ENCODE results near the gene PRR20D. TPM values are rescaled to one million over a fixed set of nuclear protein-coding genes. Genes with fewer than 3 reads are reported as not detected.

Gene PRR20D
- total and polyA plus RNA-seq, 10 of the 15 experiments (the other 5 are each of a cell fraction or from before 2014, with no cell fraction given), result not detected

DNA sequence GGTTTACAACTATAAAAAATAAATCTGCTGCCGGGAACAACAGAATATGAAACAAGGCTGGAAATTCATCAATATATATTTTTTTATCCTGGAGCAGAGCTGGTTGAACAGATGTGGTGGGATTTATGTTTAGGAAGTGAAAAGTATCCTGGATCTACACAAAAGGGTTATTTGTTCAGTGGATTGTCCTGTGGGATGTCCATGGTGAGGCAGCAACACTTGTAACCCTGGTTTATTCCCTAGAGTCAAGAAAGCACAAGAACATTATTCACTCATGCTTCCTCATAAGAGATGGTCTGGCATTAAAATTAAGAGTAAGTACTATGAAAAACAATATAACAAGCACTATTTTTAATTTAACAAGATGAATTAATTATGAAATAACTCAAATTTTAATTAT, 52.6 kb downstream of the PRR20D start:
- WGBS (ENCODE audit: insufficient coverage, insufficient replicate concordance, low lambda C conversion rate, missing lambda C conversion rate), result 52% methylated on average over 1 of the region's 1 CpG
- H3K4me3 ChIP-seq, result no peak overlapping the region
- in situ Hi-C loops (cut with MboI) (loop anchor here (25.0 kb wide), 1 partner anchor 101 kb away; no protein-coding TSS in a partner anchor), intact Hi-C loops (cut with micrococcal nuclease; ENCODE audit: unreplicated experiment) (no loop called here)
- no peak overlapping the region for H2AFZ ChIP-seq (ENCODE audit: control insufficient read depth, low read depth, low read length)
- H3K9me3 ChIP-seq (replicated peaks; ENCODE audit: control insufficient read depth, insufficient read depth, low read length), result no peaks in the 10 kb centered on the region; the same call in 2 of the 3 replicates
- no peaks in the 10 kb centered on the region for H3K27me3 ChIP-seq (replicated peaks in 1 of 2; ENCODE audit: control insufficient read depth in 2 of 2, insufficient read depth in 2 of 2, low read length in 1 of 2)
- ChIA-PET POLR2A (no interaction called here), CTCF (no interaction called here), SMC1A (ENCODE audit: uncharacterized antibody, unreplicated experiment) (no interaction called here), RAD21 (ENCODE audit: unreplicated experiment) (no interaction called here)
- no peak overlapping the region for H3K4me2 ChIP-seq (ENCODE audit: control insufficient read depth, insufficient read depth)
- ATAC-seq, result no peak
- H3K4me1 ChIP-seq (ENCODE audit: control insufficient read depth, insufficient read depth, low read length), result no peaks in the 10 kb centered on the region
- DNase-seq (ENCODE audit: low read depth, low spot score), result no peak
- no peaks in the 10 kb centered on the region for H4K20me1 ChIP-seq (ENCODE audit: control insufficient read depth, insufficient read depth)
- H3K79me2 ChIP-seq (ENCODE audit: control insufficient read depth, insufficient read depth, low read length), result no peaks in the 10 kb centered on the region
- no TSS peak for BruUV-seq (replicated peaks)
- no peak overlapping the region for H3K27ac ChIP-seq (ENCODE audit: control insufficient read depth, insufficient read depth)
- TF ChIP-seq LARP7 (IDR thresholded peaks at IDR 0.05) (no peak), RELA (IDR thresholded peaks at IDR 0.05; ENCODE audit: borderline replicate concordance, partially characterized antibody) (no peak), TBL1XR1 (IDR thresholded peaks at IDR 0.05; ENCODE audit: low read depth, low read length) (no peak), BCL11A (IDR thresholded peaks at IDR 0.05; ENCODE audit: low read depth, low read length) (no peak), ZNF274 (IDR thresholded peaks at IDR 0.05; ENCODE audit: insufficient read depth, insufficient read length) (no peak), ZNF217 (IDR thresholded peaks at IDR 0.05) (no peak), BRCA1 (IDR thresholded peaks at IDR 0.05; ENCODE audit: low read depth, low read length) (no peak), KAT2A (conservative IDR thresholded peaks at IDR 0.05; ENCODE audit: control insufficient read depth, low read depth, low read length) (no peak), ASH2L (IDR thresholded peaks at IDR 0.05; ENCODE audit: borderline replicate concordance, low read depth) (no peak)
- TF ChIP-seq, protein P1, sequence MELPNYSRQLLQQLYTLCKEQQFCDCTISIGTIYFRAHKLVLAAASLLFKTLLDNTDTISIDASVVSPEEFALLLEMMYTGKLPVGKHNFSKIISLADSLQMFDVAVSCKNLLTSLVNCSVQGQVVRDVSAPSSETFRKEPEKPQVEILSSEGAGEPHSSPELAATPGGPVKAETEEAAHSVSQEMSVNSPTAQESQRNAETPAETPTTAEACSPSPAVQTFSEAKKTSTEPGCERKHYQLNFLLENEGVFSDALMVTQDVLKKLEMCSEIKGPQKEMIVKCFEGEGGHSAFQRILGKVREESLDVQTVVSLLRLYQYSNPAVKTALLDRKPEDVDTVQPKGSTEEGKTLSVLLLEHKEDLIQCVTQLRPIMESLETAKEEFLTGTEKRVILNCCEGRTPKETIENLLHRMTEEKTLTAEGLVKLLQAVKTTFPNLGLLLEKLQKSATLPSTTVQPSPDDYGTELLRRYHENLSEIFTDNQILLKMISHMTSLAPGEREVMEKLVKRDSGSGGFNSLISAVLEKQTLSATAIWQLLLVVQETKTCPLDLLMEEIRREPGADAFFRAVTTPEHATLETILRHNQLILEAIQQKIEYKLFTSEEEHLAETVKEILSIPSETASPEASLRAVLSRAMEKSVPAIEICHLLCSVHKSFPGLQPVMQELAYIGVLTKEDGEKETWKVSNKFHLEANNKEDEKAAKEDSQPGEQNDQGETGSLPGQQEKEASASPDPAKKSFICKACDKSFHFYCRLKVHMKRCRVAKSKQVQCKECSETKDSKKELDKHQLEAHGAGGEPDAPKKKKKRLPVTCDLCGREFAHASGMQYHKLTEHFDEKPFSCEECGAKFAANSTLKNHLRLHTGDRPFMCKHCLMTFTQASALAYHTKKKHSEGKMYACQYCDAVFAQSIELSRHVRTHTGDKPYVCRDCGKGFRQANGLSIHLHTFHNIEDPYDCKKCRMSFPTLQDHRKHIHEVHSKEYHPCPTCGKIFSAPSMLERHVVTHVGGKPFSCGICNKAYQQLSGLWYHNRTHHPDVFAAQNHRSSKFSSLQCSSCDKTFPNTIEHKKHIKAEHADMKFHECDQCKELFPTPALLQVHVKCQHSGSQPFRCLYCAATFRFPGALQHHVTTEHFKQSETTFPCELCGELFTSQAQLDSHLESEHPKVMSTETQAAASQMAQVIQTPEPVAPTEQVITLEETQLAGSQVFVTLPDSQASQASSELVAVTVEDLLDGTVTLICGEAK (IDR thresholded peaks at IDR 0.05; ENCODE audit: borderline replicate concordance), result no peak
- TF ChIP-seq, protein P2, sequence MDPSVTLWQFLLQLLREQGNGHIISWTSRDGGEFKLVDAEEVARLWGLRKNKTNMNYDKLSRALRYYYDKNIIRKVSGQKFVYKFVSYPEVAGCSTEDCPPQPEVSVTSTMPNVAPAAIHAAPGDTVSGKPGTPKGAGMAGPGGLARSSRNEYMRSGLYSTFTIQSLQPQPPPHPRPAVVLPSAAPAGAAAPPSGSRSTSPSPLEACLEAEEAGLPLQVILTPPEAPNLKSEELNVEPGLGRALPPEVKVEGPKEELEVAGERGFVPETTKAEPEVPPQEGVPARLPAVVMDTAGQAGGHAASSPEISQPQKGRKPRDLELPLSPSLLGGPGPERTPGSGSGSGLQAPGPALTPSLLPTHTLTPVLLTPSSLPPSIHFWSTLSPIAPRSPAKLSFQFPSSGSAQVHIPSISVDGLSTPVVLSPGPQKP (IDR thresholded peaks at IDR 0.05; ENCODE audit: low read depth, low read length), result no peak
- no peak for FAIRE-seq
- no peak overlapping the region for H3K9ac ChIP-seq (ENCODE audit: control insufficient read depth, insufficient read depth, low read length)
- H3K36me3 ChIP-seq (ENCODE audit: control insufficient read depth in 2 of 2, insufficient read depth in 2 of 2, low read length in 1 of 2), result no peaks in the 10 kb centered on the region

Small RNA genes lying within 50 kb of the gene (small RNA-seq; reads per million reads assigned to genes)
- not detected for gene PRR20FP

Other genes with a start within 250 kb of the PRR20D start
- gene PRR20A, start 19.7 kb upstream of the PRR20D start, total RNA-seq (2014; rRNA removed), result not detected in 2 replicates
- gene PRR20A, start 19.7 kb upstream of the PRR20D start, total RNA-seq (2014; rRNA removed; fragmentation: Illumina TruSeq; extraction: Trizol), result not detected in 2 replicates
- not detected in 2 replicates for gene PRR20A, start 19.7 kb upstream of the PRR20D start, total RNA-seq (2021)
- not detected in 2 replicates for gene PRR20A, start 19.7 kb upstream of the PRR20D start, polyA plus RNA-seq (2011; rRNA removed)
- gene PRR20A, start 19.7 kb upstream of the PRR20D start, polyA plus RNA-seq (2014; fragmentation: Illumina TruSeq; extraction: Trizol), result not detected in 2 replicates
- not detected for gene PRR20A, start 19.7 kb upstream of the PRR20D start, polyA plus RNA-seq (2014; fragmentation: Nextera tagmentation; extraction: Ambion mirVana)
- not detected in 2 replicates for gene PRR20A, start 19.7 kb upstream of the PRR20D start, polyA plus RNA-seq (2014; rRNA removed)
- gene PRR20A, start 19.7 kb upstream of the PRR20D start, polyA plus RNA-seq (2016; fragmentation: Nextera tagmentation; extraction: Ambion mirVana), result not detected
- gene PRR20B, start 13.1 kb upstream of the PRR20D start, total RNA-seq (2014; rRNA removed), result not detected in 2 replicates
- not detected in 2 replicates for gene PRR20B, start 13.1 kb upstream of the PRR20D start, total RNA-seq (2014; rRNA removed; fragmentation: Illumina TruSeq; extraction: Trizol)
- gene PRR20B, start 13.1 kb upstream of the PRR20D start, total RNA-seq (2021), result not detected in 2 replicates
- gene PRR20B, start 13.1 kb upstream of the PRR20D start, polyA plus RNA-seq (2011; rRNA removed), result not detected in 2 replicates
- gene PRR20B, start 13.1 kb upstream of the PRR20D start, polyA plus RNA-seq (2014; fragmentation: Illumina TruSeq; extraction: Trizol), result not detected in 2 replicates
- not detected for gene PRR20B, start 13.1 kb upstream of the PRR20D start, polyA plus RNA-seq (2014; fragmentation: Nextera tagmentation; extraction: Ambion mirVana)
- gene PRR20B, start 13.1 kb upstream of the PRR20D start, polyA plus RNA-seq (2014; rRNA removed), result not detected in 2 replicates
- not detected for gene PRR20B, start 13.1 kb upstream of the PRR20D start, polyA plus RNA-seq (2016; fragmentation: Nextera tagmentation; extraction: Ambion mirVana)
- not detected in 2 replicates for gene PRR20C, start 6.6 kb upstream of the PRR20D start, total RNA-seq (2014; rRNA removed)
- gene PRR20C, start 6.6 kb upstream of the PRR20D start, total RNA-seq (2014; rRNA removed; fragmentation: Illumina TruSeq; extraction: Trizol), result not detected in 2 replicates
- gene PRR20C, start 6.6 kb upstream of the PRR20D start, total RNA-seq (2021), result not detected in 2 replicates
- not detected in 2 replicates for gene PRR20C, start 6.6 kb upstream of the PRR20D start, polyA plus RNA-seq (2011; rRNA removed)
- gene PRR20C, start 6.6 kb upstream of the PRR20D start, polyA plus RNA-seq (2014; fragmentation: Illumina TruSeq; extraction: Trizol), result not detected in 2 replicates
- not detected for gene PRR20C, start 6.6 kb upstream of the PRR20D start, polyA plus RNA-seq (2014; fragmentation: Nextera tagmentation; extraction: Ambion mirVana)
- not detected in 2 replicates for gene PRR20C, start 6.6 kb upstream of the PRR20D start, polyA plus RNA-seq (2014; rRNA removed)
- not detected for gene PRR20C, start 6.6 kb upstream of the PRR20D start, polyA plus RNA-seq (2016; fragmentation: Nextera tagmentation; extraction: Ambion mirVana)
- not detected in 2 replicates for gene PRR20E, start 6.6 kb downstream of the PRR20D start, total RNA-seq (2014; rRNA removed)
- not detected in 2 replicates for gene PRR20E, start 6.6 kb downstream of the PRR20D start, total RNA-seq (2014; rRNA removed; fragmentation: Illumina TruSeq; extraction: Trizol)
- gene PRR20E, start 6.6 kb downstream of the PRR20D start, total RNA-seq (2021), result not detected in 2 replicates
- not detected in 2 replicates for gene PRR20E, start 6.6 kb downstream of the PRR20D start, polyA plus RNA-seq (2011; rRNA removed)
- not detected in 2 replicates for gene PRR20E, start 6.6 kb downstream of the PRR20D start, polyA plus RNA-seq (2014; fragmentation: Illumina TruSeq; extraction: Trizol)
- not detected for gene PRR20E, start 6.6 kb downstream of the PRR20D start, polyA plus RNA-seq (2014; fragmentation: Nextera tagmentation; extraction: Ambion mirVana)
- gene PRR20E, start 6.6 kb downstream of the PRR20D start, polyA plus RNA-seq (2014; rRNA removed), result not detected in 2 replicates
- not detected for gene PRR20E, start 6.6 kb downstream of the PRR20D start, polyA plus RNA-seq (2016; fragmentation: Nextera tagmentation; extraction: Ambion mirVana)

Measured in GM12878 (cell line).